ENCODE results near the gene ID2. TPM values are rescaled to one million over a fixed set of nuclear protein-coding genes. Genes with fewer than 3 reads are reported as not detected.

Gene ID2
- total and polyA plus RNA-seq, 3 donors from 2014 or later = 31.3 to 87.2 (median 48.8) TPM

DNA sequence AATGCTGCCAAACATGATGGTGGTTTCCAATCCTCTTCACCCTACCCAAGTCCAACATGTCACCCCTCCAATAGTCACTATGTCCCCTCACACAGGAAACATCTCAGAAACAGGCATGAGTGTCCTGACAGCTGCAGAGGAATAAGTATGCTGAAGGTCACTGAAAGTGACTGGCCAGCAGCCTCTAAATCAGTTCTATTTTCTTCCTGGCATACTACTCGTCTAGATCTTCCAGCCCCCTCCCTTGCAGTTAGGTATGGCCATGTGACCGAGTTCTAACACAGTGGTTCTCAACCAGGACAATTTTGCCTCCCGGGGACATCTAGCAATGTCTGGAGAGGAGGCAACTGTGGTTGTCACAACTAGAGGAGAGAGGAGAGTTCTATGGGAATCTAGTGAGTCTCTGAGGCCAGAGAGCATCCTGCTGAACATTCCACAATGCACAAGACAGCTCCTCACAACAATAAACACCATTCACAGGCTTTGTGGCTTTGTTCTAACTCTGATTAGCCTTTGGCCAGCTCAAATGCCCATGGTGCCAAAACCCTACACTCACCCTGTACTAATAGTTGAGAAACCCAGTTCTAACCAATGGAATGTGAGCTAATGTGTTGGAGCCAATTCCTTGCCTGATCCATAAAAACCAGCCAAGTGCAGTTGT is 12.6 kb upstream of the ID2 start:
- intact Hi-C loops (cut with DNase I; ENCODE audit: low total_unique reads) = no loop called here
- Histone ChIP-seq H3K4me3 (no peak overlapping the region), H3K27me3 (no peaks in the 10 kb centered on the region), H3K9me3 (no peaks in the 10 kb centered on the region), H3K27ac (no peak overlapping the region), H3K36me3 (ENCODE audit: low read depth, missing control alignments) (no peaks in the 10 kb centered on the region), H3K4me1 (no peaks in the 10 kb centered on the region)
- no peak for TF ChIP-seq POLR2A (IDR thresholded peaks at IDR 0.05)
- TF ChIP-seq, protein P1, sequence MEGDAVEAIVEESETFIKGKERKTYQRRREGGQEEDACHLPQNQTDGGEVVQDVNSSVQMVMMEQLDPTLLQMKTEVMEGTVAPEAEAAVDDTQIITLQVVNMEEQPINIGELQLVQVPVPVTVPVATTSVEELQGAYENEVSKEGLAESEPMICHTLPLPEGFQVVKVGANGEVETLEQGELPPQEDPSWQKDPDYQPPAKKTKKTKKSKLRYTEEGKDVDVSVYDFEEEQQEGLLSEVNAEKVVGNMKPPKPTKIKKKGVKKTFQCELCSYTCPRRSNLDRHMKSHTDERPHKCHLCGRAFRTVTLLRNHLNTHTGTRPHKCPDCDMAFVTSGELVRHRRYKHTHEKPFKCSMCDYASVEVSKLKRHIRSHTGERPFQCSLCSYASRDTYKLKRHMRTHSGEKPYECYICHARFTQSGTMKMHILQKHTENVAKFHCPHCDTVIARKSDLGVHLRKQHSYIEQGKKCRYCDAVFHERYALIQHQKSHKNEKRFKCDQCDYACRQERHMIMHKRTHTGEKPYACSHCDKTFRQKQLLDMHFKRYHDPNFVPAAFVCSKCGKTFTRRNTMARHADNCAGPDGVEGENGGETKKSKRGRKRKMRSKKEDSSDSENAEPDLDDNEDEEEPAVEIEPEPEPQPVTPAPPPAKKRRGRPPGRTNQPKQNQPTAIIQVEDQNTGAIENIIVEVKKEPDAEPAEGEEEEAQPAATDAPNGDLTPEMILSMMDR (IDR thresholded peaks at IDR 0.05) = no peak
- DNase-seq = peak; percentile 13
- WGBS, 2 donors = 67 to 74% methylated on average over 3 of the region's 3 CpGs

DNA sequence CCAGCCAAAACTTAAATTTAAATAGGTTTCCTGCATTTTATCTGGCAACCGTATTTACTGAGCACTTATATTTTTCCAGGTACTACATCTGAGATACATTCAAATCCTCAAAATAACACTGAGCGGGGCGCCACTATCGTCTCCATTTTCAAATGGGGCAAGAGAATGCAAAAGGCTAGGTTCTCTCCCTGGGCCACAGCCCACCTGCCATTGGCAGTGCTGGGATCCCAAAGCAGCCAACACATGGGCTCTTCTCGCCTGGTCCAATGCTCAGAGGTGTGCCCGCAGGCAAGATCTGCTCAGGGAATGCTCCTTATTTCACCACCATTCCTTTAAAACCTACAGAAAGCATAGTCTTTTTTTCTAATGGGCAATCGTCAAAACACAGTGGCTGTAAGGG is 11.3 kb upstream of the ID2 start:
- DNase-seq = no peak
- intact Hi-C loops (cut with DNase I; ENCODE audit: low total_unique reads) = no loop called here

DNA sequence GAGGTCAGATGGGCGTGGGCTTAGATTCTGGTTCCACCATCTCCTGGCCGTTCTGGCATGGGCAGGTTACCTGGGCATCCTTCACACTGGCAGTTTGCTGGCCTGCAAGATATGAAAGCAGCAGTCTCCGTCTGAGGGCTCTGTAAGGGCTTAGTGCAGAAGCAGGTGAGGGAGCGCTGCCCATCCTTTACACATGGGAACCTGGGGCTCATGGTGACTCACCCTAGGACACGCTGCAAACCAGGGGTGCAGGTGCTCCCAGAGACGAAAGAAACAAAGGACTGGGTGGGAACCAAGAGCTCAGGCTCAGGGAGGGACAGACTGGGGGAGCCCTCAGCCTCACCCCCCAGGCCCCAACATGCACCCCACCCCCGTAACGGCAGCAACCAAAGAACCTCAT is 10.7 kb upstream of the ID2 start:
- H3K27me3 ChIP-seq = no peaks in the 10 kb centered on the region
- H3K4me1 ChIP-seq = peaks cover 3% of the 10 kb centered on the region
- no peak for DNase-seq
- H3K27ac ChIP-seq = no peak overlapping the region
- no peak overlapping the region for H3K4me3 ChIP-seq
- TF ChIP-seq POLR2A (IDR thresholded peaks at IDR 0.05) = no peak
- TF ChIP-seq, protein P1 (IDR thresholded peaks at IDR 0.05) = no peak
- no peaks in the 10 kb centered on the region for H3K9me3 ChIP-seq
- intact Hi-C loops (cut with DNase I; ENCODE audit: low total_unique reads) = no loop called here
- H3K36me3 ChIP-seq (ENCODE audit: low read depth, missing control alignments) = no peaks in the 10 kb centered on the region
- 94 to 97% methylated on average over 7 to 8 of the region's 8 CpGs for WGBS, 2 donors

More for the DNA sequence above, 11.3 kb upstream of the ID2 start:
- no peak overlapping the region for H3K27ac ChIP-seq
- H3K4me1 ChIP-seq = no peaks in the 10 kb centered on the region
- H3K36me3 ChIP-seq (ENCODE audit: low read depth, missing control alignments) = no peaks in the 10 kb centered on the region
- no peak for TF ChIP-seq POLR2A (IDR thresholded peaks at IDR 0.05)
- TF ChIP-seq, protein P1 (IDR thresholded peaks at IDR 0.05) = no peak
- no peaks in the 10 kb centered on the region for H3K9me3 ChIP-seq
- no peaks in the 10 kb centered on the region for H3K27me3 ChIP-seq
- H3K4me3 ChIP-seq = no peak overlapping the region
- 94 to 97% methylated on average over 7 of the region's 7 CpGs for WGBS, 2 donors

DNA sequence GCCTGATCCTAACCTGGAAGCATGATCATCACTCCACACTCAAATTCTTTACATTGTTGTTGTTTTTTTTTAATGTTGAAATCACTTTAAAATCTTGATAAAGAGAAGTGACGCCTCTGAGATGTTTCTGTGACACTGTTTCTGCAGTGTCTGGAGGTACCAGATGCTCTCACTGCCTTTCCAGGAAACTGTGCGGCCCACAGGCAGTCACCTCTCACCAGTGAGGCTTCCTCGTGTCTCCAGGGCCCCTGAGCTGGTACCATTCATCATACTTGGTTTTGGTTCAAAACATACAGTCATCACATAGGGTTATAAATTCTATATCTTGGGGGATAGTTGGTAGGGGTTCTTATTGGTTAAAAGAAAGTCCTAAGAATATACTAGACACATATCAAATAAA is 10.1 kb upstream of the ID2 start:
- Histone ChIP-seq H3K27me3 (no peaks in the 10 kb centered on the region), H3K36me3 (ENCODE audit: low read depth, missing control alignments) (no peaks in the 10 kb centered on the region), H3K9me3 (no peaks in the 10 kb centered on the region), H3K4me1 (peaks cover 8% of the 10 kb centered on the region), H3K4me3 (no peak overlapping the region), H3K27ac (no peak overlapping the region)
- intact Hi-C loops (cut with DNase I; ENCODE audit: low total_unique reads) = no loop called here
- 96 to 98% methylated on average over 3 of the region's 3 CpGs for WGBS, 2 donors
- TF ChIP-seq, protein P1 (IDR thresholded peaks at IDR 0.05) = no peak
- no peak for TF ChIP-seq POLR2A (IDR thresholded peaks at IDR 0.05)
- DNase-seq = no peak

DNA sequence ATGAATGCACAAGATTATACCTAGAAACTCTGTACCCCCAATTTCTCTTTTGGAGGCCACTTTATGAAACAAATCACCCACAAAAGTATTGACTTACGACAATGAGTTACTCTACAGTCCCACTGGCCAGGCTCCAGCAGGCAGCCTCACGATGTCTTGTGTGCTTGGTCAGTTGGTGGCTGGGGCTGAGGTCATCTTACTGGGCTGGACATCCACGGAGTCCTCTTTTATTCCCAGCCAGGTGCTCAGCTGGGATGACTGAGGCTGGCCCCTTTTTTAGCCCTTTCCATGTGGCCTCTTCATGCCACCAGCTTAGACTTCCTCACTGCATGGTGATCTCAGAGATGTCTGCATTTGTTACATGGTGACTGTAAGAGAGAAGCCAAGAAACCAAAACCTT is 8.9 kb upstream of the ID2 start:
- no peaks in the 10 kb centered on the region for H3K27me3 ChIP-seq
- intact Hi-C loops (cut with DNase I; ENCODE audit: low total_unique reads) = no loop called here
- TF ChIP-seq, protein P1 (IDR thresholded peaks at IDR 0.05) = no peak
- no peak for TF ChIP-seq POLR2A (IDR thresholded peaks at IDR 0.05)
- no peaks in the 10 kb centered on the region for H3K36me3 ChIP-seq (ENCODE audit: low read depth, missing control alignments)
- DNase-seq = no peak
- H3K4me1 ChIP-seq = peaks cover 8% of the 10 kb centered on the region
- H3K9me3 ChIP-seq = no peaks in the 10 kb centered on the region
- 86 to 93% methylated on average over 3 of the region's 3 CpGs for WGBS, 2 donors
- H3K4me3 ChIP-seq = no peak overlapping the region
- no peak overlapping the region for H3K27ac ChIP-seq
